ENCODE measurements around the gene DGCR6L.

DNA sequence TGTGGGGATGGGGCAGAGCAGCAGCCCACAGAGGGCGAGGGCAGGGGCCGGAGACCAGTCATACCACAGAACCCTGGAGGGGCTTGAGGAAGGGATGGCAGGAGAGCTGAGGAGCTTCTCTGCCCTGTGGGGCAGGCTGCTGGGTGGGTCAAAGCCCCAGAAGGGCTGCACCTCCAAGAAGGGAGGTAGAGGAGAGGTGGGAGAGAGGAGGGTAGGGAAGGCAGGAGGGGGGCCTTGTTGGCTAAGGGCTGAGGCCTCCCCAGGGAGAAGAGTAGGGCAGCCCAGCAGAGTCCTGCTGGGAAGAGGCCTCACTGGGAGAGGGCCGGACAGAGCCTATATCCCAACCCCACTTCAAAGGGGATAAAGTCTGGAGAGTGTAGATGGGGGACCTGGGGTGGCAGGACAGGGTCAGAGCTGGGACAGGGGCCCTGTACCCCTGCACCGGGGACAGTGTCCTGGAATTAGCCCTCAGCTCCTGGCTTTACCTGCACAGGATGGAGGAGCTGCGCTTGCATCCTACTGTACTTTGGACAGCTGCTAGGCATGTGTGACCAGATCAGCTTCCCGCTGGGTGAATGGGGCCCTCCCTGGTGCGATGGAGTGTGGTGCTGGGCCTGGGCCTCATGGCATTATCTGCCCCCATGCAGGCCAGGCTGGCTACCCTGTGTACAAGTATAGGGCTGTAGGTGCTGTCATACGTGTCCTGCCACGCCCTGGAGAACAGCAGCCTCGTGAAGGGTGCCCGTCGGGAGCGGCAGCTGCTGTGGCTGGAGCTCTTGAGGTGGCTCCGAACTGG lies 7.3 kb downstream of the DGCR6L start:
- TF ChIP-seq POLR2AphosphoS5 (IDR thresholded peaks at IDR 0.05; ENCODE audit: borderline replicate concordance, low read depth, low read length) (no peak), EZH2 (IDR thresholded peaks at IDR 0.05) (no peak)
